HG02798 (cell line): ENCODE results near the gene VSX1.

ENCODE experiments used
- ATAC-seq: cut with Tn5 transposase; IDR thresholded peaks from one replicate; pipeline ENCODE4 v1.9.1; 2021; ENCODE audit warnings: mild to moderate bottlenecking; ENCODE audit not compliant: unreplicated experiment, poor library complexity

Gene VSX1

DNA sequence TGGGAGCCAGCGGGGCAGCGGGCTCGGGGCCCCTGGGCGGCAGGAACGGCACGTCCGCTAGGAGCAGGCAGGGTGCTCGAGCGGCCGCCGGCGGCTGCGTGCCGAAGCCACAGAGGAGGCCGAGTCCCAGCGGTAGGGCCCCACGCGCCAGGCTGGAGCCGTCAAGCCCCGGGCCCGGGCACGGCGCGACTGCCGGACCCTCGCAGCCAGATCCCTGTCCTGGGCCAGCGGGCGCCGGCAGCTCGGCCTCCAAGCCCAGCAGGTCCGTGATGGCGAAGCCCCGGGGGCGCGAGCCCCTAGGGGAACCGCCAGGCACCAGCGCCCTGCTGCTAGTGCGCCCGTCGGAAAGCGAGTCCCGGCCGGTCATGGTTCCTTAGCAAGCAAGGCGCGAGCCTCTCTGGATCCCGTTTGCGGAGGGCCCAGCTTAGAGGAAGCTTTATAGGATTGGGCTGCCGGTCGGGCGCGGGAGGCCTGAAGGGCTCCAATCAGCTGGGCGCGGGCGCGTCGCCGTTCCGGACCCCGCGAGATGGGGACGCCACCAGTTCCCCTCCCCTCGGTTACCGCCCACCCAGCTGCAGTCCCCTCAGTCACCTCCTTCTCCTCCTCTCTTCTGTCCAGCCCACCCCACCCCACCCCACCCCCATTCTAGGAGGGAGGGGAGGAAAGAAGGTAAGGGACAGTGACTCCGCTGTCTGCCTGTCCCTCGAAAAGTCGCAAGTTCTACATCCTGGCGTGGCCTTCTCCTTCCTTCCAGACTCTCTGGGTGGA lies at the start of gene VSX1:
Gene VSX1, minus strand, starts transcription at position 412 of the 768 bp plus-strand sequence. Its CDS starts 45 bp downstream, at position 367.
- ATAC-seq, result no peak

DNA sequence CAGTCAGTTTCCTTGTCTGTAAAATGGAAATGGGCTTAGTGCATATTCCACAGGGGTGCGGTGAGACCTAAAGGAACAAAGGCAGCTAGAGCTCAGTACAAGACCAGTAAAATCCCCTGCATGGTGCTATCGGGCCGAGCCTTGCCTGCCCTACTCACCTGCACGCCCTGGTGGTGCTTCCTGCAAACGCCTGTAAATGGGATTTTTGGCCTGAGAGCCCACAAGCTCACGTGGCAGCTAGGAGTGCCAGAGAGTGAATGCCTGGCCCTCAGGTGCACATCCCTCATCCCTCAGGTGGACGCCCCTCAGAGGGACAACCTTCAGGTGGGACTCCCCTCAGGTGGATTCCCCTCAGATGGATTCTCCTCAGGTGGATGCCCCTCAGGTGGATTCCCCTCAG lies 48.0 kb upstream of the VSX1 start:
- no peak for ATAC-seq

DNA sequence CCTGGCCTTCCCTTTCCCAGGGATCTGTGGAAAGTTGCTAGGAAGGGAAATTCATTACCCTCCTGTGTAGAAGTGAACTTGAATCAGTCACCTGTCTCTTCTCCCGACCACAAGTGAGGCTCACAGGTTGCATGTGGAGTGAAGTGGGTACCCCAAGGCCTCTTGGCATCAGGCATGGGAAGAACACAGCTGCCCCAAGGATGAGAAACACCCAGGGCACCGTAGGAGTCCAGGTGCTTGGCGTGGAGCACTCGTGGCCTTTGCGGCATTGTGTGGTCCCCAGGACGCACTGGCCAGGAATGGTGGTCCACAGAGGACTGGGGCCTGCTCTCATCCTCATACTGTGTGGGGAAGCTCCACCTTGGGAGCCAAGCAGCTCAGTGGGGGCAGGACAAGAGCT lies 47.5 kb upstream of the VSX1 start:
- ATAC-seq, result no peak

DNA sequence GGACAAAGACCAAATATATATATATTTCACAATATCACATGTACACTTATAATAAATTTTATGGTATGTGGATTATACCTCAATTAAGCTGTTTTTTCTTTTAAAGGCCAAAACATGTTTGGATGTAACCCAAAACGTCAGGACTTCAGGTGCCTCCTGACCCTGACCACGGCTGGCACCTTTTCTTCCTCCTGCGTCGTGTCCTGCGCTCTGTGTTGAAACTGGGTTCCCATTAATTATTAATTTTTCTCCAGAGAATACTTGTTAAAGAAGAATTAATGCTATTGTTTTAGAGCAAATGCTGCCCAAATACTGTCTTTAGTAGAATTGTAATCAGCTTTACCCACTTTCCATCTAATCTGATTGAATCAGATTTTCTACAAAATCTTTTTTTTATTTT lies 46.7 kb upstream of the VSX1 start:
- ATAC-seq, result no peak

DNA sequence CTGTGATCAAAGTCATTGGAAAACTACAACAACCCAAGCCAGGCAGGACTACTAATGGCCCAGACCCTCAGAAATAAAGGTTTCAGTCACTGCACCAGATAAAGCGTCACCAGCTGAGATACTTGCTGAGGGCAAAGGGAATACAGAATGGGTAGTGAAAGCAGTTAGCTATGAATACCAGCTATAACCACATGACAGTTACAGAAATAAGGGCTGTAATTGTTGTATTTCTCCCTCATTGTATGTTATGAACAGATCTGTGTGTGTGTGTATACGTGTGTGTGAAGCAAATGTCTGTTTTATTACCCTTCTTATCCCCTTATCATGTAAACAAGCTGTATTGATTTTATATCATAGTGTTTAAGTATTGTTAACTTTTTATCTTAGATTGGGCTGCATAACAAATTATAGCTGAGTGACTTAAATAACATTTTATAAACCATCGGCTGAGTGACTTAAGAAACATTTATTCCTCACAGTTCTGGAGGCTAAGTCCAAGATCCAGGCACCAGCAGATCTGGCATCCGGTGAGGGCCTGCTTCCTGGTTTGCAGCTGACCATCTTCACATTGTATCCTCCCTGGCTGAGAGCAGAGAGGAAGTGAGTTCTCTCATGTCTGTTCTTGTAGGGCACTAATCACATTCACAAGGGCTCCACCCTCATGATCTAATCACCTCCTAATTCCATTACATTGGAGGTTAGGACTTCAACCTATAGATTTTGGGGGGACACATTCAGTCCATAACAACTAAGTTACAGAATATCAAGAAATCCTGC lies 46.0 kb upstream of the VSX1 start:
- no peak for ATAC-seq

DNA sequence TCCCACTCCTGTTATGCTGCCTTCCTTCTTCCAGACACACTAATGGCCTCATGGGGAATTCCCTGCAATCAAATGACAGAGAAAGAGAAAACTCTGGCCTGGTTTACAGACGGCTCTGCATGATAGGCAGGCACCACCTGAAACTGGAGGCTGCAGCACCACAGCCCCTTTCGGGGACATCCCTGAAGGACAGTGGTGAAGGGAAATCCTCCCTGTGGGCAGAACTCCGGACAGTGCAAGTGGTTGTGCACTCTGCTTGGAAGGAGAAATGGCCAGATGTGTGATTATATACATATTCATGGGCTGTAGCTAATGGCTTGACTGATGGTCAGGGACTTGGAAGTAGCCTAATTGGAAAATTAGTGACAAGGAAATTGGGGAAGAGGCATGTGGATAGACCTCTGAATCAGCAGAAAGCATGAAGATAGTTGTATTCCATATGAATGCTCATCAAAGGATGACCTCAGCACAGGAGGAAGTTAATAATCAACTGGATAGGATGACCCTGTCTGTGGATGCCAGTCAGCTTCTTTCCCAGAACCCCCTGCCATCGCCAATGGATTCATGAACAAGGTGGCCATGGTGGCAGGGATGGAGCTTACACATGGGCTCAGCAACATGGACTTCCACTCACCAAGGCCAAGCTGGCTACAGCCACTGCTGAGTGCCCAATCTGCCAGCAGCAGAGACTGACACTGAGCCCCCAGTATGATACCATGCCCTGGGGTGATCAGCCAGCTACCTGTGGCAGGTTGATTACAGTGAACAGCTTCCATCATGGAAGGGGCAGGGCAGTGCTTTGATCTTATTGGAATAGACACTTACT lies 44.5 kb upstream of the VSX1 start:
- no peak for ATAC-seq

DNA sequence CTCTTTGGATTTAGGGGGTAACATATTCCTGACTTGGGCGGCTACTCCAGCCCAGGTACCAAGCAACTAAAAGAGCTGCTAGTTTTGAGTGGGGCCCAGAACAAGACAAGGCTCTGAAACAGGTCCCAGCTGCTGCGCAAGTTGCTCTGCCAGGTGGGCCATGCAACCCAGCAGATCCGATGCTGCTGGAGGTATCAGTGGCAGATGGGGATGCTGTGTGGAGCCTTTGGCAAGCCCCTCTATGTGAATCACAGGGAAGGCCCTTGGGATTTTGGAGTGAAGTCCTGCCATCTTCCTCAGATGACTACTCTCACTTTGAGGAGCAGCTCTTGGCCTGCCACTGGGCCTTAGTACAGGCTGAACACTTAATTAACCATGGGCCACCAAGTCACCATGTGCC lies 43.7 kb upstream of the VSX1 start:
- no peak for ATAC-seq

DNA sequence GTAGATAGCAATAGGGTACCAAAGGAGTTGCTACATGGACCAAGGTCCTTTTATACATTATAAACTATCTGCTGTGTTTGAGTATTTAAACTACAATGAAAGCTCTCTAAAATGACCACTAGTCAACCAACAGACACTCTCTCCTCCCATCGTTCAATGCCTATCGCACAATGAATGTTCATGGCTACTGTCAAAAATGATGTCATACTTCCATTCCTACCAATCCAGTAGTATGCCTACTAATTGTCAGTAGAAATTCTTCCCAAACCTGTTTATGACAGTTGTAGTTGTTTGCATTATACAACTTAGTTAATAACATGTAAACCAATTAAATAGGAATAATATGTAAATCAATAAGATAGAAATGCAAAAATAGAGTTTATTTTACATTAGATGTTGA lies 39.0 kb upstream of the VSX1 start:
- ATAC-seq, result no peak

DNA sequence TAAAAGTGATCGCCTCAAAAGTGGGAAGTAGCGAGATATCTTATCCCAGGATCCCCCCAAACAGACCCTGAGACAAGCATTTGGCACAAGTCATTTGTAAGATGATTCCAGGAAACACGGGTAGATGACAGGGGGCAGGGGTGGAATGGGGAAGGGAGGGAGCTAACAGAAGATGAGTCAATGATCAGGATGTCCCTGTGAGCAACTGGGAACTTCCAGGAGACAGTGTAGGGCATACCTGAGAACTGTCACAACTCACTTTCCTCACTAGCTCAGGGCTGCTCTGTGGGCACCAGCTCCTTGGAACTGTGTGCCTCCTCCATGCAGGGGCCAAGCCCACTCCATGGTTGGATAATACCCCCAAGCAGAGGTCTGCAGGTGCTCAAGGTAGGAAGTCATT lies 38.5 kb upstream of the VSX1 start:
- no peak for ATAC-seq

DNA sequence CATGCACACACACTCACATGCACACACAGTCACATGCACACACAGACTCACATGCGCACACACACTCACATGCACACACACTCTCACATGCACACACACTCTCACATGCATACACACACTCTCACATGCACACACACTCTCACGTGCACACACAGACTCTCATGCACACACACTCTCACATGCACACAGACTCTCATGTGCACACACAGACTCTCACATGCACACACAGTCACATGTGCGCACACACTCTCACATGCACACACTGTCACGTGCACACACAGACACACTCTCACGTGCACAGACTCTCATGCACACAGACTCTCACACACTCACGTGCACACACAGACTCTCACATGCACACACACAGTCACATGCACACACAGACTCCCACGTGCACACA lies 36.6 kb upstream of the VSX1 start:
- no peak for ATAC-seq

DNA sequence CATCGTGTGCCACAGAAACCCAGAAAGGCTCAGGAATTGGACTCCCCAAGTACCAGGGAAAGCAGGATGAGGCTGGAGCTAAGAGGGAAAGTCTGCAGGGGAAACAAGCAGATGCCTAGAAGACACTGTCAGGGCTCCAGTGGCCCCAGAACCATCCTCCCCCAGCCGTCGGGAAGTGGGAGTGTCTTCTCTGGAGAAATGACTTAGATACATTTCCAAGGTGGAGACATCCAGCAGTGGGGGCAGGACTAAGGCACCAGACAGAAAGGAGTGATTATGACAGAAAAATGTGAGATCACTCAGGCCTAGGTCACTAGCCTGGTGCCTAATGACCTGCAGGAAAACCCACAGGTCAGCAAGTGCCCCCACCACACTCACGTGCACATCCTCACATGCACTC lies 36.0 kb upstream of the VSX1 start:
- no peak for ATAC-seq

DNA sequence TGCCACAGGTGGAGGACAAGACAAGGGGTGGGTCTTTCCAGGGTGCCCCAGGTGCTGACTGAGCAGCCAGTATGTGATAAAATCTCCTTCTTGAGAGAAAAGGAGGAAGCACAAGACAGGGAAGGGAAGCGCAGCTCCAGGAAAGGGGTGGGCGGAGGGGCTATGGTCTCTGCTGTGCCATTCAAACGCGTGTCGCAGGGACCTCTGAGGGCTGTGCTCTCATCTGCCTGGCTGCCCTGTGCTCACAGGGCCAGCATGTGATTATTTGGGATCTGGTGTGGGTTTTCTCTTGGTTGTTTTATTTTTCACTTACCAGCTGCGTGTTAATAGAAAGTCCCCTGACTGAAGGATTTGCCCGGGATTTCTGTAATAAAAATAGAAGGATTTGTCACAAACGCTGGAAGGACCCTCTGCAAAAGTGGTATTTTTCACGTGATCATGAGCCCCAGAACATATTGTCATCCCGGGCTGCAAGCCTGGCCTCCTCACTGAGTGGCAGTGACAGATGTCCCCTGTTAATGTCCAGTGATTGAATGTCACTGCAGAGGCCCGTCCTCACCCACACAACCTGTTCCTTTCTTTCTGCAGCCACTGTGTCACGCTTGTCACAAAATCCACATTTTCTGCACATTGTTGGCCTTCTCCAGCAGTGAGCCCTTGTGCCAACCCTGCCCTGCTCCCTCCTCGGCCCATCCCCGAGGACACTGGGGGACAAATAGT lies 35.0 kb upstream of the VSX1 start:
- ATAC-seq, result no peak

DNA sequence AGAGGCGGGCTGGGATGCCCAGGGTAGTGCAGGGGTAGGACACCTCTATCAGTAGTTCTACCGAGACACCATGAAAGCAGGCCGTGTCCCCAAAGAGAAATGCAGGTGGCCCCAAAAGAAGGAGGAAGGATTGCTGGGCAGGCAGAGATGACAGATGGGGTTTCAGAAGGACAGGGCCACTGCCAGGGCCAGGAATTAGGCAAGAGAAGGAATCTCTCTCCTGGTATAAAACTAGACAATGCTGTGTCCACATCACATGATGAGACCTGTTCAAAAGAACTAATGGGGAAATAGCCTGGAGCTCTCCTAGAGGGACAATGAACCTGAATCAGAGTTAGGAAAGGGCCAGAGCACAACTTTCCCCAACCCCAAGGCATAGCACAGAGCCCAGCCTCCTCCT lies 21.6 kb upstream of the VSX1 start:
- ATAC-seq, result no peak

DNA sequence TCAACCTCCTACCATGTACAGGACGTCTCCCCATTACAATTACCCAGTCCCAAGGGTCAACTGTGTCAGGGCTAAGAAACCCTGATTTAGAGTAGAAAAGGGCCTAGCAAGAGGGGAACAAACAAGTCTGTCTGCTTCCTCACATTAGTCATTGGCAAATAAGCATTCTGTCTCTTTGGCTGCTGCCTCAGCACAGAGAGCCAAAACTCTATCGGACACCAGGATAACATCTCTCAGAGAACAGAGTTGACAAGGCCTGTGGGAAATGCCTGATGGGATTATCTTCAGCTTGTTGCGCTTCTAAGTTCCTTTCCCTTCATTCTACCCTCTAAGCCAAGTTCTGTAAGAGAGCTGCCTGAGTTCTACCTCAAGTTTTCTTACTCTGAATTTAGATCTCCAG lies 19.0 kb upstream of the VSX1 start:
- ATAC-seq, result no peak

DNA sequence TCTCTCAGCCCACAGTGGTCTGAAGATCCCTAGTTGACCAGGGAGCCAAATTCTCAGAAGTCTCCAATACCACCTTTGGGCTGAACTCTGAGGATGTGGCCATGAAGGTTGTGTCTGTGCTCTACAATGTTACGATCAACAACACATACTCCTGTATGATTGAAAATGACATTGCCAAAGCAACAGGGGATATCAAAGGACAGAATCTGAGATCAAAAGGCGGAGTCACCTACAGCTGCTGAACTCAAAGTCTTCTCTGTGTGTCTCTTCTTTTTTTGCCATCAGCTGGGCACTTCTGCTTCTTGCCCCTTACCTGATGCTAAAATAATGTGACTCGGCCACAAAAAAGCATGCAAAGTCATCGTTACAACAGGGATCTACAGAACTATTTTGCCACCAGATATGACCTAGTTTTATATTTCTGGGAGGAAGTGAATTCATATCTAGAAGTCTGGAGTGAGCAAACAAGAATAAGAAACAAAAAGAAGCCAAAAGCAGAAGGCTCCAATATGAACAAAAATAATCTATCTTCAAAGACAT lies 17.7 kb upstream of the VSX1 start:
- no peak for ATAC-seq

DNA sequence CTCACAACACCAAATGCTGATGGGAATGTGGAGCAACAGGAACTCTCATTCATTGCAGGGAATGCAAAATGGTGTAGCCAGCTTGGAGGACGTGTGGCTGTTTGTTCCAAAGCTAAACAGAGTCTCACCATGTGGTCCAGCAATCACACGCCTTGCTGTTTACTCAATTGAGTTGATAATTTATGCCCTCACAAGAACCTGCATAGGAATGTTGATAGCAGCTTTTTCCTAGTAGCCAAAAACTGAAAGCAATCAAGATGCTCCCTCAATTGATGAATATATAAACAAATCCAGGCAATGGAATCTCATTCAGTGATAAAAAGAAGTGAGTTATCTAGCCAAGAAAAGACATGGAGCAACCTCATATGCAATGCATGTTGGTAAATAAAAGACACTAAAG lies 15.6 kb upstream of the VSX1 start:
- ATAC-seq, result no peak

DNA sequence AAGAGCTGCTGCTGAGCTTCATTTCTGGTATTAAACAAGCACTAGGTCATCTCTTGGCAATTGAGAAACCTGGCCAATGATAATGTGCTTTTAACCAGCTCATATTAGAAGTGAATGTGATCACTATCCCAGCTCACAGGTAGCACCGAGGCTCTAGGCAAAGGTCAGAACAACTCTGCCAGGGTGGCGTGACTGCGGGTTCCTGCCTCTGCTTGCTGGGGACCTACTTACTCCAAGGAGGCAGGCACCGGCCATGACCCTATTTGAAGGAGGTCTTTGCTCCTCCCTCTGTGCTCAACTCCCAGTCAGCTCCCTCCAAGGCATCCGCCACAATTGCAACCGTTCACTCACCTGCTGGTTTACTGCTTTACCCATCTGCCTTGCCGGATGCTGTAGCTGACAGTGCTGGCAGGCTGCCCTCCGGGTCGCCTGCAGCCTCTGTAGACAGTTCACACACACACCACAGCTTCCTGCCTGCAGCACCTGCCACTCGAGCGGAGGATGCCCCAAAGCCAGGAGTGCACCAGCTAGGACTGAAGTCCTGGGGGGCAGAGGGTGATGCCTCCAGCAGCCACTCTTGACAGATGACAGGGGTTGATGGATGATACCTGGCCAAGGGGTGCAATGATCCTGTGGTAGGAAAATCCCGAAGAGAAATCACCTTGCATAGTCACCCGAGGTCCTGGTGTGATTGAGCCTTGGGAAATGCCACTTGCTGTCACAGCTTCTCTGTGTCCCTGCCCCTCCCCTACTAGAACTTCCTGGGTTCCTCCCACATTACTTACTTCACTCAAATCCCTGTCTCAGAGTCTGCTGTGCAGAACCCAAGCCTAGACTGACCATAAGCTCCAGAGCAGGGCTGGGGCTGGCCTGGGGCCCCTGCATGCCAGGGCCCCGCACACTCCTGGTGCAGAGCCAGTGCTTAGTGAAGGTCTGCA lies 8.8 kb upstream of the VSX1 start:
- ATAC-seq, result peak; percentile 77

DNA sequence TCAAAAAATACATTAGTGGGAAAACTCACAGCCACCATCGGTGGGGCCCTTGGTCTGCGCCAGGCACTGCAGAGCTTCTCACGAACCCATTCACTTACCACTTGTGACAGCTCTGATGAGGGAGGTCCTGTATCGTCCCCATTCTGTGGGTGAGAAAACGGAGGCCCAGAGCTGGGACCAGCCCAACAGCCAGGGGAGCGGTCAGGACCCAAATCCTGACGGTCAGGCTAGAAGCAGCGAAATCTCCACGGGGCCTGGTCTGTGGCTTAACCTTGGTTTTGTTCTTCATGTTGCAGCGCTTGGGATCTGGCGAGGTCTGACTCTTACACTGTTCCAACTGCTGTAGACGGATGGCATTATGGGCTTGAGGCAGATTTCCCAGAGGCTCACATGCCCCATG lies 7.7 kb upstream of the VSX1 start:
- ATAC-seq, result no peak

DNA sequence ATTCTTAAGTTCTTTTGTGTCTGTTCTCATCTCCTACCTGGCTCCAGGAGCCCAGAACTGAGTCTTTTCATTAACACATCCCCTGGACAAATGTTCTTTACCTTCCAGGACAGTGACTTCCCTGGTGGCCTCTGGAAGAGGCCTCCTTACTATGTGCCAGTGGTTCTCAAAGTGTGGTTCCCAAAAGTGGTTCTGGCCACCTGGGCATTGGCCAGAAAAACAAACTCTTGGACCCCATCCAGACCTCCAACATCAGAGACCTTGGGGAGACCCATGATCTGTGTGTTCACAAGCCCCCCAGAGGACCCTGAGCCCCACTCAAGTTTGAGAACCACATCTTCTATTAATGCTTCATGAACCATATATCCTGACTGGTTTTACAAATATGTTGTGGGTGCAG lies 7.2 kb upstream of the VSX1 start:
- no peak for ATAC-seq
